PFSK-1 (cell line): ENCODE results near the gene JCHAIN.

Experiments used
- POLR2AphosphoS5 ChIP-seq: IDR thresholded peaks from 2 replicates; pipeline ENCODE4 v1.6.1; 2012; ENCODE audit warnings: low read depth, mild to moderate bottlenecking, control low read depth, low read length, moderate library complexity
- TAF1 ChIP-seq: IDR thresholded peaks from 2 replicates; pipeline ENCODE4 v1.6.1; 2012; ENCODE audit warnings: low read length, control low read depth, borderline replicate concordance; ENCODE audit not compliant: insufficient read depth

DNA sequence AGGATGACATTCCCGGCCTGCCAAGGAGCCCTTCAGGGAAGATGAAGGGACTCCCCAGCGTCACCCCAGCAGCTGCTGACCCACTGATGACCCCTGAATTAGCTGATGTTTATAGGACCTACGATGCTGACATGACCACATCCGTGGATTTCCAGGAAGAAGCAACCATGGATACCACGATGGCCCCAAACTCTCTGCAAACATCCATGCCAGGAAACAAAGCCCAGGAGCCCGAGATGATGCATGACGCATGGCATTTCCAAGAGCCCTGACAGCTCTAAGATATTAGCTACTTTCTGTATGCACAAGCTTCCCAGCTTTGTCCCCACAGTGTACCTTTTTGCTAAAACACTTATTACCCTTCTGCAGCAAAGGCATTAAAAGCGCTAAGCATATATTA lies 59.8 kb downstream of the JCHAIN start:
- no peak for TF ChIP-seq POLR2AphosphoS5
- no peak for TF ChIP-seq TAF1
